ENCODE results near the gene GRIK4. TPM values are rescaled to one million over a fixed set of nuclear protein-coding genes. Genes with fewer than 3 reads are reported as not detected.

GRIK4 gene
- total RNA-seq, 1 donor from 2014 or later = not detected

- H3K27me3 Mint-ChIP-seq = peaks cover 41% of the 10 kb centered on the region
- H3K9me3 Mint-ChIP-seq (ENCODE audit: low read depth) = no peaks in the 10 kb centered on the region
- no peak overlapping the region for H3K27ac Mint-ChIP-seq
- no peak for TF ChIP-seq CTCF (IDR thresholded peaks at IDR 0.05; ENCODE audit: unreplicated experiment)
- no peak for DNase-seq (ENCODE audit: low spot score, unreplicated experiment)
- peaks cover 10% of the 10 kb centered on the region for H3K4me1 Mint-ChIP-seq (ENCODE audit: low read depth)
- no peaks in the 10 kb centered on the region for H3K36me3 Mint-ChIP-seq (ENCODE audit: insufficient read depth)
- H3K4me3 Mint-ChIP-seq (ENCODE audit: low read depth) = no peak overlapping the region
Observed at GRCh38 chr11:120718171-120718570, 206.6 kb downstream of the GRIK4 start.

GRCh38 chr11:120719348-120719747 is 207.8 kb downstream of the GRIK4 start:
- H3K4me1 Mint-ChIP-seq (ENCODE audit: low read depth) = peaks cover 10% of the 10 kb centered on the region
- H3K27me3 Mint-ChIP-seq = peaks cover 37% of the 10 kb centered on the region
- no peak for DNase-seq (ENCODE audit: low spot score, unreplicated experiment)
- H3K9me3 Mint-ChIP-seq (ENCODE audit: low read depth) = no peaks in the 10 kb centered on the region
- no peak overlapping the region for H3K27ac Mint-ChIP-seq
- no peak for TF ChIP-seq CTCF (IDR thresholded peaks at IDR 0.05; ENCODE audit: unreplicated experiment)
- H3K36me3 Mint-ChIP-seq (ENCODE audit: insufficient read depth) = no peaks in the 10 kb centered on the region
- H3K4me3 Mint-ChIP-seq (ENCODE audit: low read depth) = no peak overlapping the region

- H3K27me3 Mint-ChIP-seq = peaks cover 27% of the 10 kb centered on the region
- no peaks in the 10 kb centered on the region for H3K9me3 Mint-ChIP-seq (ENCODE audit: low read depth)
- H3K4me1 Mint-ChIP-seq (ENCODE audit: low read depth) = peaks cover 10% of the 10 kb centered on the region
- no peaks in the 10 kb centered on the region for H3K36me3 Mint-ChIP-seq (ENCODE audit: insufficient read depth)
- TF ChIP-seq CTCF (IDR thresholded peaks at IDR 0.05; ENCODE audit: unreplicated experiment) = no peak
- H3K4me3 Mint-ChIP-seq (ENCODE audit: low read depth) = no peak overlapping the region
- no peak for DNase-seq (ENCODE audit: low spot score, unreplicated experiment)
- no peak overlapping the region for H3K27ac Mint-ChIP-seq
Observed at GRCh38 chr11:120720760-120721159, 209.2 kb downstream of the GRIK4 start.

- Mint-ChIP-seq H3K9me3 (ENCODE audit: low read depth) (no peaks in the 10 kb centered on the region), H3K27me3 (peaks cover 24% of the 10 kb centered on the region), H3K36me3 (ENCODE audit: insufficient read depth) (no peaks in the 10 kb centered on the region), H3K4me1 (ENCODE audit: low read depth) (peaks cover 10% of the 10 kb centered on the region), H3K4me3 (ENCODE audit: low read depth) (no peak overlapping the region), H3K27ac (no peak overlapping the region)
- no peak for DNase-seq (ENCODE audit: low spot score, unreplicated experiment)
- TF ChIP-seq CTCF (IDR thresholded peaks at IDR 0.05; ENCODE audit: unreplicated experiment) = no peak
Observed at GRCh38 chr11:120722524-120722923, 211.0 kb downstream of the GRIK4 start.

DNA sequence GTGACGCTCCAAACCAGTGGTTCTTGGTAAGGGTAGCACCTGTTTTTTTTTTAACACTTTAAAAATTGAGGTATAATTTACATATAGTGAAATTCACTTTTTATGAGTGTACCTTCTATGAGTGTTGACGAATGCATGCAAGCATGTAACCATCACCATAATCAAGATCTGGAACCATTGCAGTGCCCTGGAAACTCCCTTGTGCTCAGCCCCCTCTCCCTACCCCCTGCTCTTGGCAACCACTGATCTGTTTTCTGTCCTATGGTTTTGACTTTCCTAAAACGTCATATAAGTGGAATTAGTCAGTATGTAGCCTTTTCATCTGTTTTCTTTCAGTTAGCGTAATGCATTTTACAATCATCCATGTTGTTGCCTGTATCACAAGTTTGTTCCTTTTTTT is 212.2 kb downstream of the GRIK4 start:
- Mint-ChIP-seq H3K36me3 (ENCODE audit: insufficient read depth) (no peaks in the 10 kb centered on the region), H3K4me3 (ENCODE audit: low read depth) (no peak overlapping the region), H3K9me3 (ENCODE audit: low read depth) (peaks cover 3% of the 10 kb centered on the region), H3K4me1 (ENCODE audit: low read depth) (peaks cover 10% of the 10 kb centered on the region), H3K27ac (no peak overlapping the region), H3K27me3 (peaks cover 20% of the 10 kb centered on the region)
- DNase-seq (ENCODE audit: low spot score, unreplicated experiment) = no peak
- no peak for TF ChIP-seq CTCF (IDR thresholded peaks at IDR 0.05; ENCODE audit: unreplicated experiment)
